ENCODE results near the gene TSPAN32.

DNA sequence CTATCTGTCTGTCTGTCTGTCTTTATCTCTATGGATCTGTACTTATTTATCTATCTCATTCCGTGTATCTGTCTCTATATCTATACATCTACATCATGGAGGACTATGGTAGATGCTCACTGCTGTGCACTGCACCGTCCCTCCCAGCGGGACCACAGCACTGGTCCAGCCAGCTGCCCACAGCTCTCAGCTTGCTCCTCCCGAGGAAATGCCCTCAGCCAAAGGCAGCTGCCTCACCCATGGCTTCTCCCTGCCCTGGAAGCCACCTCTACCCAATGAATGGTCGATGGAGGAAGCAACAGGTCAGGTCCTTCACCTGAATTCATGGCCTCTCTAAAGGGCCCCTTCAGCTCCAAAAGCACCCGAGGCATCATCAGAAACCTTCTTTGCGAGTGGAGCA is 60.6 kb downstream of the TSPAN32 start:
- TF ChIP-seq, protein P1, sequence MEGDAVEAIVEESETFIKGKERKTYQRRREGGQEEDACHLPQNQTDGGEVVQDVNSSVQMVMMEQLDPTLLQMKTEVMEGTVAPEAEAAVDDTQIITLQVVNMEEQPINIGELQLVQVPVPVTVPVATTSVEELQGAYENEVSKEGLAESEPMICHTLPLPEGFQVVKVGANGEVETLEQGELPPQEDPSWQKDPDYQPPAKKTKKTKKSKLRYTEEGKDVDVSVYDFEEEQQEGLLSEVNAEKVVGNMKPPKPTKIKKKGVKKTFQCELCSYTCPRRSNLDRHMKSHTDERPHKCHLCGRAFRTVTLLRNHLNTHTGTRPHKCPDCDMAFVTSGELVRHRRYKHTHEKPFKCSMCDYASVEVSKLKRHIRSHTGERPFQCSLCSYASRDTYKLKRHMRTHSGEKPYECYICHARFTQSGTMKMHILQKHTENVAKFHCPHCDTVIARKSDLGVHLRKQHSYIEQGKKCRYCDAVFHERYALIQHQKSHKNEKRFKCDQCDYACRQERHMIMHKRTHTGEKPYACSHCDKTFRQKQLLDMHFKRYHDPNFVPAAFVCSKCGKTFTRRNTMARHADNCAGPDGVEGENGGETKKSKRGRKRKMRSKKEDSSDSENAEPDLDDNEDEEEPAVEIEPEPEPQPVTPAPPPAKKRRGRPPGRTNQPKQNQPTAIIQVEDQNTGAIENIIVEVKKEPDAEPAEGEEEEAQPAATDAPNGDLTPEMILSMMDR (optimal IDR thresholded peaks at IDR 0.05 in 1 of 3, IDR thresholded peaks at IDR 0.05 in 1 of 3, conservative IDR thresholded peaks at IDR 0.05 in 1 of 3; ENCODE audit: extremely low read depth in 1 of 3, insufficient read depth in 2 of 3, low read length in 3 of 3) = no peak
- TF ChIP-seq EZH2 (IDR thresholded peaks at IDR 0.05; ENCODE audit: low read length) = no peak

Data from keratinocyte (primary cell).